Measurements from ENCODE around the gene NEU2.

NEU2 gene

DNA sequence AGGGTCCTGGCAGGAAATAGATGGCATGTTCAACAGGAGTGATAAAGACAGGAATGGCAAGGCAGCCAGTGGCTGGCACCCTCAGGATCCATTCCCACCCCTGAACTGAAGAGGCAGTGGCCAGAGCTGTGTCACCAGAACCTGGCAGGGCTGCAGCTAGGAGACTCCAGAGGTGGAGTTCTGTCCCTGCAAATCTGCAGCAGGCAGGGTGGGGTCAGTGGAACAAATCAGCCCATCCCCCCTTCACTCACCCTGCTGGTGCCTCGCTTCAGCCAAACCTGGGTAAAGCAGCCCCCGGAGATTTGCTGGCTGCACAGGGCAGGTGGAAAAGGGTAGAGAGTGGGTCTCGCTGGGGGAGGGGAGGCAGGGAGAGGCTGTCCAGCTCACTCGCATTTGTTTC, 40.4 kb downstream of the NEU2 start:
- TF ChIP-seq SIN3A (IDR thresholded peaks at IDR 0.05; ENCODE audit: borderline replicate concordance, insufficient read depth, low read length), result no peak
- no peak for TF ChIP-seq FOXP2 (optimal IDR thresholded peaks at IDR 0.05; ENCODE audit: borderline replicate concordance, extremely low read depth, extremely low read length, insufficient read depth)
- TF ChIP-seq POLR2AphosphoS5 (IDR thresholded peaks at IDR 0.05; ENCODE audit: low read depth, low read length), result no peak
- no peak for TF ChIP-seq TAF1 (IDR thresholded peaks at IDR 0.05; ENCODE audit: borderline replicate concordance, insufficient read depth, low read length)
- TF ChIP-seq, protein P1, sequence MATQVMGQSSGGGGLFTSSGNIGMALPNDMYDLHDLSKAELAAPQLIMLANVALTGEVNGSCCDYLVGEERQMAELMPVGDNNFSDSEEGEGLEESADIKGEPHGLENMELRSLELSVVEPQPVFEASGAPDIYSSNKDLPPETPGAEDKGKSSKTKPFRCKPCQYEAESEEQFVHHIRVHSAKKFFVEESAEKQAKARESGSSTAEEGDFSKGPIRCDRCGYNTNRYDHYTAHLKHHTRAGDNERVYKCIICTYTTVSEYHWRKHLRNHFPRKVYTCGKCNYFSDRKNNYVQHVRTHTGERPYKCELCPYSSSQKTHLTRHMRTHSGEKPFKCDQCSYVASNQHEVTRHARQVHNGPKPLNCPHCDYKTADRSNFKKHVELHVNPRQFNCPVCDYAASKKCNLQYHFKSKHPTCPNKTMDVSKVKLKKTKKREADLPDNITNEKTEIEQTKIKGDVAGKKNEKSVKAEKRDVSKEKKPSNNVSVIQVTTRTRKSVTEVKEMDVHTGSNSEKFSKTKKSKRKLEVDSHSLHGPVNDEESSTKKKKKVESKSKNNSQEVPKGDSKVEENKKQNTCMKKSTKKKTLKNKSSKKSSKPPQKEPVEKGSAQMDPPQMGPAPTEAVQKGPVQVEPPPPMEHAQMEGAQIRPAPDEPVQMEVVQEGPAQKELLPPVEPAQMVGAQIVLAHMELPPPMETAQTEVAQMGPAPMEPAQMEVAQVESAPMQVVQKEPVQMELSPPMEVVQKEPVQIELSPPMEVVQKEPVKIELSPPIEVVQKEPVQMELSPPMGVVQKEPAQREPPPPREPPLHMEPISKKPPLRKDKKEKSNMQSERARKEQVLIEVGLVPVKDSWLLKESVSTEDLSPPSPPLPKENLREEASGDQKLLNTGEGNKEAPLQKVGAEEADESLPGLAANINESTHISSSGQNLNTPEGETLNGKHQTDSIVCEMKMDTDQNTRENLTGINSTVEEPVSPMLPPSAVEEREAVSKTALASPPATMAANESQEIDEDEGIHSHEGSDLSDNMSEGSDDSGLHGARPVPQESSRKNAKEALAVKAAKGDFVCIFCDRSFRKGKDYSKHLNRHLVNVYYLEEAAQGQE (IDR thresholded peaks at IDR 0.05; ENCODE audit: insufficient read depth in 1 of 2, low read depth in 2 of 2, low read length in 2 of 2), result no peak

DNA sequence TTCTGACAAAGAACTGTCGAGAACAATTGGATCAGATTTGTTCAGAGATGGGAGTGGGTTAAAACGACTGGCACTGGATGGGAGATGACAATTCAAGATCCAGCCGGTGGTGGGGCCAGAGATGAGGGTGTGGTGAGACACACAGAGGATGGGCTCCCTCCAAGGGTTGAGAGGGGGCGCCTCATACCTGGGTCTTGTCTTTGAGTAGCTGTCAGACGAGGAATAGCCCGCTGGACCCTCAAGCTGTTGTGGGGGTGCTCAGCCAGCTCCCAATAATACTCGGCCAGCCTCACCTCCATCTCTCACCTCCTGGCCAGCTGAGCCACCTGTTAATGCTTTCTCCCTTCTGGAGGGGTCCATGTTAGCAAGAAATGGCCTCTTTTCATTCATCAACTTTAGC, 41.6 kb downstream of the NEU2 start:
- no peak for TF ChIP-seq FOXP2 (optimal IDR thresholded peaks at IDR 0.05; ENCODE audit: borderline replicate concordance, extremely low read depth, extremely low read length, insufficient read depth)
- TF ChIP-seq TAF1 (IDR thresholded peaks at IDR 0.05; ENCODE audit: borderline replicate concordance, insufficient read depth, low read length), result no peak
- no peak for TF ChIP-seq SIN3A (IDR thresholded peaks at IDR 0.05; ENCODE audit: borderline replicate concordance, insufficient read depth, low read length)
- no peak for TF ChIP-seq POLR2AphosphoS5 (IDR thresholded peaks at IDR 0.05; ENCODE audit: low read depth, low read length)
- TF ChIP-seq, protein P1 (IDR thresholded peaks at IDR 0.05; ENCODE audit: insufficient read depth in 1 of 2, low read depth in 2 of 2, low read length in 2 of 2), result no peak

DNA sequence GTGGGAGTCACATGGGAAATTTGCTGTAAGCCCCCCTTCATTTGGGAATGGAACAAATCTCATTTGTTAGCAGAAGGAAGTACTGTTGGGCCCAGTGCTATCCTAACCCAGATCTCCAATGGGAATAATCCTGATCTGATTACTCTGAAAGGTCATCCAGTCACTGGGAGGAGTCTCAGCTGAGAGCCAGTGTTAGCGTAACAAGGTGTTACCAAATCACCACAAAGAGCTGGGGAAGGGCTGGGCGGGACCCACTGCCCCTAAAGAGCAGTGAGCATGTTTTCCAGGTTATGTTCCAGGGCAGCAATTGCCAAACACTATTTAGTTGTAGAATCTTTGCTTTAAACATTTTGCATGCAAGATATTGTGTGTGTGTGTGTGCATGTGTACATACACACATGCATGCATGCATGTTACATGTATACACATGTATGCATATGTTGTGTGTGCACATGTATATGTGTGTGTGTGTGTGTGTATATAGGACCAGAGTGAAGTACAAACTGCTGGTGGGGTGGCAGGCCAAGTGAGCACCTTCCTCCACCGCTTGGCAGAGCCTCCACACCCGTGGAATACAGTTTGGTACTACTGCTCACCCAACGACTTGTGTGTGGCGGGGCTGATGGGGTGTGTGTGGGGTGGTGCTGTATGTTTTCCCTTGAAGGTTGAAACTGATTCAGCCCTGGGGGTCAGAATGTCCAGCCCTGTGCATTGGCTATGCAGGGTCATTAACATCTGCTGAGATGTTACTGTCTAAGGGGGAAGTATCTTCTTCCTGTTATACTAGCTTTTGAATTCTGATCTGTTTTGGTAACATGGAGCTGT, 42.9 kb downstream of the NEU2 start:
- no peak for TF ChIP-seq TAF1 (IDR thresholded peaks at IDR 0.05; ENCODE audit: borderline replicate concordance, insufficient read depth, low read length)
- TF ChIP-seq, protein P1 (IDR thresholded peaks at IDR 0.05; ENCODE audit: insufficient read depth in 1 of 2, low read depth in 2 of 2, low read length in 2 of 2), result no peak
- no peak for TF ChIP-seq SIN3A (IDR thresholded peaks at IDR 0.05; ENCODE audit: borderline replicate concordance, insufficient read depth, low read length)
- no peak for TF ChIP-seq POLR2AphosphoS5 (IDR thresholded peaks at IDR 0.05; ENCODE audit: low read depth, low read length)
- no peak for TF ChIP-seq FOXP2 (optimal IDR thresholded peaks at IDR 0.05; ENCODE audit: borderline replicate concordance, extremely low read depth, extremely low read length, insufficient read depth)

DNA sequence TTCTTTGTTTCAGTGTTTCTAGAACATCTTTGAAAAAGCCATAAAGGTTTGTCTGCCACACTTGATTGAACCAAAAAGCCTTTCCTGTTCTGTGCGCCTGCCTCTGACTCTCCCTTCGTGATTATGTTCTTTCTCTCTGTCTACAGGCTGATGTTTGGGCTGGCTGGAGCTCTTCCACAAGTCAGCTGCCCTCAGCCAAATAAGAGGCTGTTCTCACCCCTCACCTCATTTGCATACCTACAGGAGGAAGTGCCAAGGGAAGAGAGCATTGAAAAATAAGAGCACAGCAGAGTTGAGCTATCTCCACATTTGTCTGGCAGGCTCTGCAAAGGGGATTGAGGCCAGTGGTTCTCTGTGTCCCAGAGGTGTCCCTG, 43.5 kb downstream of the NEU2 start:
- TF ChIP-seq FOXP2 (optimal IDR thresholded peaks at IDR 0.05; ENCODE audit: borderline replicate concordance, extremely low read depth, extremely low read length, insufficient read depth) (no peak), POLR2AphosphoS5 (IDR thresholded peaks at IDR 0.05; ENCODE audit: low read depth, low read length) (no peak), SIN3A (IDR thresholded peaks at IDR 0.05; ENCODE audit: borderline replicate concordance, insufficient read depth, low read length) (no peak), TAF1 (IDR thresholded peaks at IDR 0.05; ENCODE audit: borderline replicate concordance, insufficient read depth, low read length) (no peak)
- TF ChIP-seq, protein P1 (IDR thresholded peaks at IDR 0.05; ENCODE audit: insufficient read depth in 1 of 2, low read depth in 2 of 2, low read length in 2 of 2), result no peak
